Calu3 (cell line): ENCODE measurements around the gene CCN6. TPM values are rescaled to one million over a fixed set of nuclear protein-coding genes. Genes with fewer than 3 reads are reported as not detected.

Source experiments
- BruUV-seq: library from RNA; stranded (reverse); fragments of 400-500 nt; replicated peaks from 2 replicates; lab custom pipeline; 2021; lab: Mats Ljungman, UMichigan
- CTCF ChIA-PET: fragments of 300-600 bp; sonication (Branson Sonifier 250); formaldehyde crosslinking; loops from one replicate; lab custom pipeline; 2022; ENCODE audit warnings: antibody characterized with exemption; lab: Charles Lee
- DNase-seq: peaks from one replicate; pipeline ENCODE4 v3.0.0; 2022
- H3K27ac Mint-ChIP-seq: one replicate; pipeline ENCODE4 v1.8.0; 2022; ENCODE audit warnings: mixed read lengths; ENCODE audit not compliant: unreplicated experiment
- H3K27me3 Mint-ChIP-seq: one replicate; pipeline ENCODE4 v1.8.0; 2022; ENCODE audit warnings: mixed read lengths; ENCODE audit not compliant: unreplicated experiment
- H3K36me3 Mint-ChIP-seq: one replicate; pipeline ENCODE4 v1.8.0; 2022; ENCODE audit warnings: mild to moderate bottlenecking, moderate library complexity, mixed read lengths; ENCODE audit not compliant: insufficient read depth, unreplicated experiment
- H3K4me1 Mint-ChIP-seq: one replicate; pipeline ENCODE4 v1.8.0; 2022; ENCODE audit warnings: mild to moderate bottlenecking, low read depth, mixed read lengths; ENCODE audit not compliant: unreplicated experiment
- H3K4me3 Mint-ChIP-seq: one replicate; pipeline ENCODE4 v1.8.0; 2022; ENCODE audit warnings: mild to moderate bottlenecking, low read depth, moderate library complexity, mixed read lengths; ENCODE audit not compliant: unreplicated experiment
- H3K9me3 Mint-ChIP-seq: one replicate; pipeline ENCODE4 v1.8.0; 2022; ENCODE audit warnings: low read depth, mixed read lengths; ENCODE audit not compliant: unreplicated experiment
- CTCF ChIP-seq: fragments of 200-600 bp; IDR thresholded peaks from one replicate; pipeline ENCODE4 v1.8.0; 2022; ENCODE audit warnings: antibody characterized with exemption; ENCODE audit not compliant: unreplicated experiment
- intact Hi-C: fragments of 100-400 bp; cut with micrococcal nuclease; formaldehyde crosslinking; loops from one replicate; pipeline ENCODE4 v1.10.0; 2022; ENCODE audit not compliant: unreplicated experiment
- total RNA-seq: library from RNA; stranded (reverse); gene quantifications from 2 replicates; pipeline ENCODE4 v1.2.3, GENCODE V29; 2022

Gene CCN6
- total RNA-seq, 1 experiment from 2014 or later, result not detected

- Mint-ChIP-seq H3K27ac (no peak overlapping the region), H3K27me3 (no peaks in the 10 kb centered on the region), H3K4me1 (peaks cover 7% of the 10 kb centered on the region), H3K36me3 (no peaks in the 10 kb centered on the region), H3K9me3 (no peaks in the 10 kb centered on the region), H3K4me3 (no peak overlapping the region)
- DNase-seq, result no peak
- intact Hi-C loops, result no loop called here
- TF ChIP-seq CTCF, result no peak
- CTCF ChIA-PET, result no interaction called here
- no TSS peak for BruUV-seq
These were observed 46.1 kb upstream of the CCN6 start for GRCh38 chr6:112007805-112008204.

GRCh38 chr6:112008482-112008881 lies 45.4 kb upstream of the CCN6 start:
- no peak overlapping the region for H3K27ac Mint-ChIP-seq
- H3K9me3 Mint-ChIP-seq, result no peaks in the 10 kb centered on the region
- H3K4me1 Mint-ChIP-seq, result peaks cover 7% of the 10 kb centered on the region
- DNase-seq, result no peak
- intact Hi-C loops, result no loop called here
- no TSS peak for BruUV-seq
- no peaks in the 10 kb centered on the region for H3K27me3 Mint-ChIP-seq
- CTCF ChIA-PET, result interaction anchor here (0.5 to 0.6 kb wide), 2 partner anchors 35 to 412 kb away, joined by 4 read pairs; no protein-coding TSS in a partner anchor
- no peak overlapping the region for H3K4me3 Mint-ChIP-seq
- no peaks in the 10 kb centered on the region for H3K36me3 Mint-ChIP-seq
- no peak for TF ChIP-seq CTCF

GRCh38 chr6:112010328-112010727 lies 43.6 kb upstream of the CCN6 start:
- CTCF ChIA-PET, result no interaction called here
- BruUV-seq, result no TSS peak
- H3K27ac Mint-ChIP-seq, result no peak overlapping the region
- no peaks in the 10 kb centered on the region for H3K9me3 Mint-ChIP-seq
- H3K27me3 Mint-ChIP-seq, result no peaks in the 10 kb centered on the region
- DNase-seq, result no peak
- intact Hi-C loops, result no loop called here
- no peaks in the 10 kb centered on the region for H3K36me3 Mint-ChIP-seq
- peaks cover 7% of the 10 kb centered on the region for H3K4me1 Mint-ChIP-seq
- no peak overlapping the region for H3K4me3 Mint-ChIP-seq
- no peak for TF ChIP-seq CTCF

- intact Hi-C loops, result no loop called here
- H3K4me3 Mint-ChIP-seq, result no peak overlapping the region
- no peak overlapping the region for H3K27ac Mint-ChIP-seq
- H3K4me1 Mint-ChIP-seq, result no peaks in the 10 kb centered on the region
- no TSS peak for BruUV-seq
- H3K27me3 Mint-ChIP-seq, result no peaks in the 10 kb centered on the region
- CTCF ChIA-PET, result no interaction called here
- H3K9me3 Mint-ChIP-seq, result no peaks in the 10 kb centered on the region
- TF ChIP-seq CTCF, result no peak
- H3K36me3 Mint-ChIP-seq, result no peaks in the 10 kb centered on the region
- DNase-seq, result no peak
These were observed 40.9 kb upstream of the CCN6 start for GRCh38 chr6:112013051-112013450.
